Activated CD4-positive, alpha-beta T cell treated with anti-CD3 and anti-CD28 coated beads, Interleukin-2, amount 10 ng/mL, durations not matched to agents 7 days and 5 days (primary cell): Measurements from ENCODE around the gene IL18RAP. TPM values are rescaled to one million over a fixed set of nuclear protein-coding genes. Genes with fewer than 3 reads are reported as not detected.

Experiments
- CTCF ChIA-PET: fragments of 350-600 bp; sonication (Branson Sonifier 250); formaldehyde crosslinking; loops from one replicate; lab custom pipeline; 2021; ENCODE audit warnings: antibody characterized with exemption; lab: Charles Lee
- POLR2A ChIA-PET: fragments of 350-600 bp; sonication (Branson Sonifier 250); formaldehyde crosslinking; loops from one replicate; lab custom pipeline; 2021; ENCODE audit warnings: antibody characterized with exemption; lab: Charles Lee
- DNase-seq: peaks from one replicate; pipeline ENCODE4 v3.0.0-alpha.2; 2020
- H3K27ac Mint-ChIP-seq: one replicate; pipeline ENCODE4 v1.8.0; 2021; ENCODE audit warnings: mild to moderate bottlenecking, moderate library complexity, mixed read lengths
- H3K27me3 Mint-ChIP-seq: one replicate; pipeline ENCODE4 v1.8.0; 2021; ENCODE audit warnings: mixed read lengths
- H3K36me3 Mint-ChIP-seq: one replicate; pipeline ENCODE4 v1.8.0; 2021; ENCODE audit warnings: low read depth, mixed read lengths
- H3K4me1 Mint-ChIP-seq: one replicate; pipeline ENCODE4 v1.8.0; 2021; ENCODE audit warnings: mixed read lengths
- H3K4me3 Mint-ChIP-seq: one replicate; pipeline ENCODE4 v1.8.0; 2021; ENCODE audit warnings: mild to moderate bottlenecking, moderate library complexity, mixed read lengths
- H3K9me3 Mint-ChIP-seq: one replicate; pipeline ENCODE4 v1.8.0; 2021; ENCODE audit warnings: mixed read lengths
- total RNA-seq, 2 experiments: library from RNA; stranded (reverse); gene quantifications; one replicate each; pipeline ENCODE4 v1.2.3, GENCODE V29; 2021

IL18RAP gene
- total RNA-seq, 2 experiments from 2014 or later, result 3.8 TPM

DNA sequence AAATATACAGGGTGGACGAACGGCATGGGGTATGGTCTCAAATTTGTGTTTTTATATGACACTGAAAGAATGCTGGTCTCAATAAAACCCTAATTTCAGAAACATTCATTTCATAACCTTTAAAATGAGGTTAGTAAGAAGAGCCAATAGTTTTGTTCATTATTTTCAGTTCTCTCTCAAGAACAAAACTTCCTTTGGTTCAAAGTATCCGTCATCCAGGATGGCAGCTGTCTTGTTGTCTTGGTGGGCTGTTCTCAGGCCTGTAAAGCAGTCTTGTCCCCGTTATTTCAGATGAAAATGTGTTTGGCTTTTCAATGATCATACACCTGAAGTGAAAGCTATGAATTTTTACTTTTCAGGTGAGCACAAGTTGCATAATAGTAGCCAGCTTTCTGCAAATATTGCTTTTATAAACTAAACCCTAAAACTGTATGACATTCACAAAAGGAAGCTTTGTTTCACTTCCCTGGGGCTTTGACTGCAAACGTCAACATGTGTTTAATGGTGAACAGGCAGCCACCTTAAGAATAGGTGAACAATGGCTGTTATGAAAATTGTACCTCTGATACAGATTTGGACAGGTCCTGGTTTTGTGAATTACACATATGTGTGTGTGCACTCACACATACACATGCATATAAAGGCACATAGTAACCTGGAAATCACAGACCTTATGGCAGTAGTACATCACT, 2.6 kb downstream of the IL18RAP start:
- Mint-ChIP-seq H3K27ac (no peak overlapping the region), H3K4me1 (peaks cover 40% of the 10 kb centered on the region), H3K9me3 (peaks cover 18% of the 10 kb centered on the region), H3K36me3 (peaks cover 48% of the 10 kb centered on the region), H3K4me3 (no peak overlapping the region), H3K27me3 (no peaks in the 10 kb centered on the region)
- no peak for DNase-seq
- POLR2A ChIA-PET, result interaction anchor here (0.6 kb wide), 1 partner anchor 1090 kb away, joined by 5 read pairs; no protein-coding TSS in a partner anchor
- CTCF ChIA-PET, result interaction anchor here (0.8 to 2.2 kb wide), 3 partner anchors 10 to 405 kb away, joined by 3 to 6 read pairs (median 3); no protein-coding TSS in a partner anchor

- ChIA-PET CTCF (interaction anchor here (1.0 to 1.7 kb wide), 3 partner anchors 11 to 544 kb away, joined by 3 to 4 read pairs (median 3); no protein-coding TSS in a partner anchor), POLR2A (no interaction called here)
- no peak overlapping the region for H3K27ac Mint-ChIP-seq
- H3K27me3 Mint-ChIP-seq, result no peaks in the 10 kb centered on the region
- H3K4me3 Mint-ChIP-seq, result no peak overlapping the region
- peaks cover 39% of the 10 kb centered on the region for H3K36me3 Mint-ChIP-seq
- peaks cover 21% of the 10 kb centered on the region for H3K9me3 Mint-ChIP-seq
- H3K4me1 Mint-ChIP-seq, result peaks cover 31% of the 10 kb centered on the region
- DNase-seq, result no peak
Observed at GRCh38 chr2:102427249-102427648, 4.3 kb downstream of the IL18RAP start.

- peaks cover 21% of the 10 kb centered on the region for H3K4me1 Mint-ChIP-seq
- H3K27me3 Mint-ChIP-seq, result no peaks in the 10 kb centered on the region
- H3K9me3 Mint-ChIP-seq, result peaks cover 23% of the 10 kb centered on the region
- peaks cover 35% of the 10 kb centered on the region for H3K36me3 Mint-ChIP-seq
- H3K4me3 Mint-ChIP-seq, result no peak overlapping the region
- H3K27ac Mint-ChIP-seq, result no peak overlapping the region
- no peak for DNase-seq
- ChIA-PET CTCF (no interaction called here), POLR2A (no interaction called here)
Observed at GRCh38 chr2:102428573-102428972, 5.6 kb downstream of the IL18RAP start.

DNA sequence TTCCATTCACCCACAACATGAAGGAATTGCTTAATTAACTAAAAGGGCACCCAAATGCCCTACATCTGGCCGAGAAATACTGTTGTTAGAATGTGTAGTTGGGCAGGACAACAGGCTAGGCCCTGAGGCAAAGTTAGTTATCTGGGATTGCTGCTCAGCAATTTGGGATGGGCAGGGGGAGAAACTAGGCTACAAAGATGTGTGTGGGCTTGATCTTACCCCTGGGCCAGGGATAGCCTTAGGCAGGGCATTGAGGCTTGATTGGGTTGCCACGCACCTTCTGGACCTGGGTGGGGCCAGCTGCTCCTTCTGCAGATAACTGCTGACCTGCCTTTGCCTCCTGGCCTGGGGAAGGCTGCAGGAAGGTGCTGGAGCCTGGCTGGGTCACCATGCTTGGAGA, 9.4 kb downstream of the IL18RAP start:
- Mint-ChIP-seq H3K36me3 (peaks cover 39% of the 10 kb centered on the region), H3K4me3 (no peak overlapping the region), H3K27me3 (no peaks in the 10 kb centered on the region), H3K9me3 (peaks cover 21% of the 10 kb centered on the region), H3K27ac (no peak overlapping the region), H3K4me1 (peaks cover 24% of the 10 kb centered on the region)
- DNase-seq, result no peak
- ChIA-PET CTCF (interaction anchor here (1.1 kb wide), 1 partner anchor 11 kb away, joined by 3 read pairs; no protein-coding TSS in a partner anchor), POLR2A (no interaction called here)

DNA sequence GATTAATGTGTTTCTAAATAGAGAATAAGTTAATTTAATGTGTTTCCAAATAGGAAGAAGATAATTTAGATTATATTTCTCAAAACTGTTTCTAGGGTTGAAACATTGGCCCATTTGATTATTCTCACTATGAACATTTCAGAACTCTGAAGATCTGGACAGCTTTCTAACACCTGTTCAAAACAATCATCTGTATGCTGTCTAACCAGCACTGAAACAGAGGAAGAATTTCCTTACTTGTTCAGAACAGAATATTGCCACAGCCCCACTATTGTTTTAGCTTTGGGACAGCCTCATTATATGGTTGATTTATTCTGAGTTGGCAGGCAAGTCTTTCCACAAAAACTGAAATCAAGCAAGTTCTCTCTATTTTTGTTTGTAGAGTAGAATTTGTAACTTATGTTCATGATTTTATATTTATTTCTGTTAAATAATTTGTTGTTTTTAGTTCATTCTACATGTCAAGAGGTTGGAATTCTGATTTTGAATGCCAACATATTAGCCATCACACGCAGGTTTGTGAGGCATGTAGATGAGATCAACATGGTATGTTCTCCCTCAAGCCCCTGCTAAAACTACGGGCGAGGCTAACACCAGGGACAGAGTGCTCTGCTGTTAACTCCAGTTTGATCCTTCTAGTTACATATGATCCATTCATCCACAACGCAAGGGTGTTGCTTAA, 11.2 kb downstream of the IL18RAP start:
- Mint-ChIP-seq H3K27me3 (no peaks in the 10 kb centered on the region), H3K4me1 (peaks cover 24% of the 10 kb centered on the region), H3K9me3 (peaks cover 18% of the 10 kb centered on the region), H3K4me3 (no peak overlapping the region), H3K27ac (no peak overlapping the region), H3K36me3 (peaks cover 31% of the 10 kb centered on the region)
- DNase-seq, result no peak
- ChIA-PET CTCF (interaction anchor here (1.2 to 1.9 kb wide), 3 partner anchors 9 to 205 kb away, joined by 3 to 6 read pairs (median 5); no protein-coding TSS in a partner anchor), POLR2A (no interaction called here)

DNA sequence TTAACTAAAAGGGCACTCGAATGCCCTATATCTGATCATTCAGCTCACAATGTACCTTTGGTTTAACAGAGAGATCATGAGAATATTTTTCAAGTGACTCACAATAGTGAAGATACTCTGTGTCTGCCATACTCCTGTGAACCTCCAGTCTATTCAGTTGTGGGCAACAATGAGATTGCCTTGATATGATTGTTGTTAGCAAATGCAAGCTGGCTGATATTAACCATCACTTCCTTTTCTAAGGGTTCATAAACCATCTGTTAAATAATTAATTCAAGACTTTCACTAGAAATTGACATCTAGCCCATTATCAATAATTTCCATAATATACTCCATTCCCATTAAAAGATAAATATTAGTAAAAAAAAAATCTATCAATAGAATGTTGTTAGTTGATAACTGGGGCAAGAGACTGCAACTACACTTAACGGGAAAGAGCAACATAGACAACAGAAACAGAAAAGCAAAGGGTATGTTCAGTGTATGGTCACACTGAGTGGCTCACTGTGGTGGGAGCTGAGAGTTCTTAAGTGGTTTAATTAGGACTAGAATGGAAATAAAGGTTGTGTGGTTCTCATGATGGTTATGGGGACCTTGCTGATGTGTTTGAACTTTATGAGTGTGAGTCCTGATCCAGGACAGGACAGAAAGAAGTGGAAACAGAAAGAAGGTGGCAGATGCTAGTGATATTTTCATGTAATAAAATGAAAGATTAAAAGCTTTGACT, 11.9 kb downstream of the IL18RAP start:
- Mint-ChIP-seq H3K4me1 (peaks cover 24% of the 10 kb centered on the region), H3K27me3 (no peaks in the 10 kb centered on the region), H3K9me3 (peaks cover 16% of the 10 kb centered on the region), H3K4me3 (no peak overlapping the region), H3K27ac (no peak overlapping the region), H3K36me3 (peaks cover 25% of the 10 kb centered on the region)
- ChIA-PET POLR2A (no interaction called here), CTCF (interaction anchor here (0.6 to 1.9 kb wide), 4 partner anchors 9 to 345 kb away, joined by 3 to 6 read pairs (median 5); no protein-coding TSS in a partner anchor)
- DNase-seq, result no peak

DNA sequence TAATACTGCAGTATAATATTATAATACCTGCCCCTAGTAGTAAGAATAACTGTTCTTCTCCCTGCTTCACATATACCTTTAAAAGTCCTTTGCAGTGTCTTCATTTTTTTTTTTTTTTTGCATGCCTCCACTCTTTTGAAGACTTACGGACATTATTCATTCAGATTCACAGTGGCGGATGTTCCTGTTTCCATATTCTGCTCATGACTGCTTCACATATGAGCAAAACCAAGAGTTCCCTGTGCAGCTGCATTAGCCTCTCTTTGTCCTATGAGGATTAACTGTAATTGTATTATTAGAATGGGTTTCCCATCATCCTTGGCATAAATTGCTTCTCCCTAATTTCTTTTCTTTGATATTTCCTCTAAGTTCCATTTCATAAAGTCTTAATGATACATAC, 12.8 kb downstream of the IL18RAP start:
- no peak for DNase-seq
- ChIA-PET CTCF (interaction anchor here (1.2 to 1.4 kb wide), 2 partner anchors 11 to 207 kb away, joined by 3 to 6 read pairs; no protein-coding TSS in a partner anchor), POLR2A (no interaction called here)
- H3K27ac Mint-ChIP-seq, result no peak overlapping the region
- H3K4me3 Mint-ChIP-seq, result no peak overlapping the region
- H3K27me3 Mint-ChIP-seq, result no peaks in the 10 kb centered on the region
- peaks cover 24% of the 10 kb centered on the region for H3K4me1 Mint-ChIP-seq
- H3K36me3 Mint-ChIP-seq, result peaks cover 22% of the 10 kb centered on the region
- peaks cover 8% of the 10 kb centered on the region for H3K9me3 Mint-ChIP-seq

- no peak overlapping the region for H3K27ac Mint-ChIP-seq
- H3K4me3 Mint-ChIP-seq, result no peak overlapping the region
- peaks cover 20% of the 10 kb centered on the region for H3K4me1 Mint-ChIP-seq
- DNase-seq, result no peak
- H3K27me3 Mint-ChIP-seq, result no peaks in the 10 kb centered on the region
- ChIA-PET POLR2A (interaction anchor here (0.6 kb wide), 1 partner anchor 40 kb away, joined by 3 read pairs; no protein-coding TSS in a partner anchor), CTCF (interaction anchor here (1.1 to 2.3 kb wide), 2 partner anchors 185 to 416 kb away, joined by 3 to 6 read pairs; no protein-coding TSS in a partner anchor)
- H3K36me3 Mint-ChIP-seq, result peaks cover 22% of the 10 kb centered on the region
- H3K9me3 Mint-ChIP-seq, result peaks cover 8% of the 10 kb centered on the region
Observed at GRCh38 chr2:102436323-102436722, 13.4 kb downstream of the IL18RAP start.

DNA sequence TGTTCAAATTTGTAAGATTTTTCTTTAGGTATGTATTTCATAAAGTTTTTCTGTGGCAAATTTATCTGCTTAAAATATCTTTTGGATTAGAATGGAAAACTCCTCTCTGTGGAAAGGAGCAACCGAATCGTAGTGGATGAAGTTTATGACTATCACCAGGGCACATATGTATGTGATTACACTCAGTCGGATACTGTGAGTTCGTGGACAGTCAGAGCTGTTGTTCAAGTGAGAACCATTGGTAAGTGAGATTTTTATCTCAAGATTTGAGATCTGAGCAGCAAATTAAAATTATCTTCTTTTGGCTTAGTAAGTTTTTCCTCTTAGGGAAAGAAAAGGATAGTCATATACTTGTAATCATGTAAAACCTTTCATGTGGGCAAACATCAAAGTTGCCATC, 14.2 kb downstream of the IL18RAP start:
- Mint-ChIP-seq H3K9me3 (peaks cover 6% of the 10 kb centered on the region), H3K27ac (no peak overlapping the region), H3K4me1 (peaks cover 18% of the 10 kb centered on the region), H3K27me3 (no peaks in the 10 kb centered on the region), H3K36me3 (peaks cover 19% of the 10 kb centered on the region), H3K4me3 (no peak overlapping the region)
- no peak for DNase-seq
- ChIA-PET POLR2A (no interaction called here), CTCF (interaction anchor here (1.1 to 2.3 kb wide), 2 partner anchors 186 to 416 kb away, joined by 3 to 6 read pairs; no protein-coding TSS in a partner anchor)

DNA sequence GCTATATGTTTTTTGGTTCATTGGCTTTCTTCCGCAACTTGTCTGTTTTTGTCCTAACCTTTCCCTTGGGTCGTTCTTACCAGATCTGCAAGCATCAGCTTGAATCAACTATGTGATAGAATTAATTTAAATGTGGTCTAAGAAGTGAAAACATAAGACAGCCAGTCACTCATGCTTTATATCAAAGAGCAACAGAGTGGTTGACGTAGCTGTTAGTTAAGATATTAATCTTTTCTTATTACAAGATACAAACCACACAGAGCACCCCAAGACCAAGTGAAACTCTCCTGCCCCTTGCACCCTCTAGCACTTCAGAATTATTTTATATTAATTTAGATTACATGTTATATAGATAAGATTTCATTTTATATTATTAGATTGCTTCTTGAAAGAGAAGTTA, 15.2 kb downstream of the IL18RAP start:
- Mint-ChIP-seq H3K36me3 (peaks cover 14% of the 10 kb centered on the region), H3K27ac (no peak overlapping the region), H3K9me3 (peaks cover 3% of the 10 kb centered on the region), H3K4me3 (no peak overlapping the region), H3K27me3 (no peaks in the 10 kb centered on the region), H3K4me1 (peaks cover 24% of the 10 kb centered on the region)
- POLR2A ChIA-PET, result no interaction called here
- CTCF ChIA-PET, result interaction anchor here (0.6 to 2.3 kb wide), 6 partner anchors 11 to 417 kb away, joined by 3 to 6 read pairs (median 4); partner anchors contain the start of gene IL18R1
- no peak for DNase-seq

- Mint-ChIP-seq H3K4me3 (no peak overlapping the region), H3K36me3 (peaks cover 14% of the 10 kb centered on the region), H3K9me3 (peaks cover 3% of the 10 kb centered on the region), H3K27me3 (no peaks in the 10 kb centered on the region), H3K27ac (no peak overlapping the region), H3K4me1 (peaks cover 28% of the 10 kb centered on the region)
- CTCF ChIA-PET, result interaction anchor here (1.2 to 1.9 kb wide), 5 partner anchors 11 to 197 kb away, joined by 3 to 6 read pairs (median 4); partner anchors contain the start of gene IL18R1
- no peak for DNase-seq
- POLR2A ChIA-PET, result no interaction called here
Observed at GRCh38 chr2:102438578-102438977, 15.6 kb downstream of the IL18RAP start.

- H3K27me3 Mint-ChIP-seq, result no peaks in the 10 kb centered on the region
- H3K9me3 Mint-ChIP-seq, result peaks cover 3% of the 10 kb centered on the region
- peaks cover 28% of the 10 kb centered on the region for H3K4me1 Mint-ChIP-seq
- H3K36me3 Mint-ChIP-seq, result peaks cover 9% of the 10 kb centered on the region
- ChIA-PET CTCF (interaction anchor here (1.2 to 1.9 kb wide), 5 partner anchors 12 to 198 kb away, joined by 3 to 6 read pairs (median 4); partner anchors contain the start of gene IL18R1), POLR2A (no interaction called here)
- H3K4me3 Mint-ChIP-seq, result no peak overlapping the region
- no peak overlapping the region for H3K27ac Mint-ChIP-seq
- no peak for DNase-seq
Observed at GRCh38 chr2:102439065-102439695, 16.2 kb downstream of the IL18RAP start.
